AG20443 (cell line): Measurements from ENCODE around the gene FOXK2.
"Not testable (repeated sequence)": the region's sequence is repeated elsewhere in the genome, so short reads cannot be mapped to it uniquely, and the experiment has no call there.

Experiments
- DNase-seq: peaks from one replicate; pipeline ENCODE4 v3.0.0; 2012; ENCODE audit warnings: low spot score, mixed read lengths

Gene FOXK2

GRCh38 chr17:82531431-82531881, 11.9 kb downstream of the FOXK2 start:
- DNase-seq, result no peak

- DNase-seq, result no peak
Observed at GRCh38 chr17:82534401-82534812, 14.9 kb downstream of the FOXK2 start.

GRCh38 chr17:82536512-82537201, 17.1 kb downstream of the FOXK2 start:
- DNase-seq, result peak; percentile 37

GRCh38 chr17:82537228-82537627, 17.7 kb downstream of the FOXK2 start:
- not testable (repeated sequence) for DNase-seq

GRCh38 chr17:82539076-82539475, 19.5 kb downstream of the FOXK2 start:
- not testable (repeated sequence) for DNase-seq

- no peak for DNase-seq
Observed at GRCh38 chr17:82542439-82542838, 22.9 kb downstream of the FOXK2 start.

- no peak for DNase-seq
Observed at GRCh38 chr17:82544431-82545070, 25.0 kb downstream of the FOXK2 start.

- DNase-seq, result no peak
Observed at GRCh38 chr17:82545071-82545462, 25.5 kb downstream of the FOXK2 start.

GRCh38 chr17:82547981-82548380, 28.4 kb downstream of the FOXK2 start:
- no peak for DNase-seq

GRCh38 chr17:82548681-82549303, 29.3 kb downstream of the FOXK2 start:
- DNase-seq, result no peak

GRCh38 chr17:82551779-82552457, 32.4 kb downstream of the FOXK2 start:
- DNase-seq, result peak; percentile 94

GRCh38 chr17:82552580-82552979, 33.0 kb downstream of the FOXK2 start:
- DNase-seq, result no peak

GRCh38 chr17:82553210-82553930, 33.8 kb downstream of the FOXK2 start:
- DNase-seq, result no peak

- not testable (repeated sequence) for DNase-seq
Observed at GRCh38 chr17:82557510-82557909, 38.0 kb downstream of the FOXK2 start.

- no peak for DNase-seq
Observed at GRCh38 chr17:82559566-82560251, 40.2 kb downstream of the FOXK2 start.

GRCh38 chr17:82560252-82560642, 40.7 kb downstream of the FOXK2 start:
- no peak for DNase-seq

- no peak for DNase-seq
Observed at GRCh38 chr17:82560802-82561428, 41.4 kb downstream of the FOXK2 start.

GRCh38 chr17:82561429-82562035, 42.0 kb downstream of the FOXK2 start:
- no peak for DNase-seq

GRCh38 chr17:82562718-82563220, 43.2 kb downstream of the FOXK2 start:
- not testable (repeated sequence) for DNase-seq

- no peak for DNase-seq
Observed at GRCh38 chr17:82563318-82563717, 43.8 kb downstream of the FOXK2 start.
